ENCODE results near the gene TP53TG5.
"Not testable (repeated sequence)": the region's sequence is repeated elsewhere in the genome, so short reads cannot be mapped to it uniquely, and the experiment has no call there.

The TP53TG5 gene

DNA sequence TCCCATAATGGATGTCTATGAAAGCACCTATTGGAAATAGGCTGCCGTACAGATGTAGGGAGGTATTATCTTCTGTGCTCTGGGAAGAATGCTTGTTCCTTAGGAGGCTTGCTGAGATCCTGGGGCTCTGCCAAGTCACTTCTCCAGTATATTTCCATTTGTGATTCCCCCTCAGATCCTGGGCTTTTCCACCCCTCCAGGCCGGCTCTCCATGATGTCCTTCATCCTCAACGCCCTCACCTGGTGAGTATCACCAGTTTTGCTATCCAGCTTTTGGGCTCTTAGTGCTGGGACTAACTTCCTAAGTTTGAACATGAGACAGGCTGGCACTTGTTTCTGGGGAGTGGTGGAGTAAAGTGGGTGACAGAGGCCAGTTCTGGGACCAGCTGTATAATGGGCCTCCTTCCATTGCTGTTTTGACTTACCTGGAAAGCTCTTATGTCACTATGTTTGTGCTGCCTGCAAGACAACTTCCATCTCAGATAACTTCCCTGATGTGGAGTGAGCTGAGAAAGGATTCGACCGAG, 12.6 kb downstream of the TP53TG5 start:
- no peak for DNase-seq

DNA sequence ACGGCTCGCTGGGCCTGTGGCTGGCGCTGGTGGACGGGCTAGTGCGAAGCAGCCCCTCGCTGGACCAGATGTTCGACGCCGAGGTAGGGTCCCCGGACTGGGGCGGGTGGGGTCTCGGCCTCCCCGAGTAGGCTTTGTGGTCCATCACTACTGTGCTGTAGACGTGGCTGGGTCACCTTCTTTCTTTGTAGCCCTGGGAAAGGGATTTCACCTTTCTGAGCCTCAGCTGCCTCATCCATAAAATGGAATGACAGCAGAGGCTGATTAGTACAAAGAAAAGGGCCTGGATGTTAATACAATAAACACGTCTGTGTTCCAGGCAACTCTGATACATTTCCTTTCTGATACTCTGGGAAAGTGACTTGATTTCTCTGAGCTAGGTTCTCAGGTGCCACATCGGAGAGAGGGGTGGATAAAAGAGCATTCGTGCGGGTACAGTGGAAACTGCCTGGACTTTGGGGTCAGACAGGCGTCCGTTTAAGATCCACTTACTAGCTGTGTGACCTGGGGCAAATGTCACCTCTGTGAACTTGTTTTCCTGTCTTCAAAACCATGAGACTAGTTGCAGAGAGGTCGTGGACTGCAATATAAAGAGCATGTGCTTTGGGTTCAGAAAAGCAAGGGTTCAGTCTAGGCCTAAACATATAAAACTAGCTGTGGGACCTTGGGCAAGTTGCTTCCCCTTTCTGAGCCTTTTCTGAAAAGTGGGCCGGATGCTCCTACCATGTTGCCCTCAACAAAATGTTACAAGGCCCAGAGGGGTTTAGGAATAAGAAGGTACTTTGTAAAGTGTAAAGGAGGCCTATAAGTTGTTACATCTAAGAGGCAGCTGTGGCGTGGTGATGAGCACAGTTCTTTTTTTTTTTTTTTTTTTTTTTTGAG, 14.3 kb downstream of the TP53TG5 start:
- DNase-seq, result no peak

DNA sequence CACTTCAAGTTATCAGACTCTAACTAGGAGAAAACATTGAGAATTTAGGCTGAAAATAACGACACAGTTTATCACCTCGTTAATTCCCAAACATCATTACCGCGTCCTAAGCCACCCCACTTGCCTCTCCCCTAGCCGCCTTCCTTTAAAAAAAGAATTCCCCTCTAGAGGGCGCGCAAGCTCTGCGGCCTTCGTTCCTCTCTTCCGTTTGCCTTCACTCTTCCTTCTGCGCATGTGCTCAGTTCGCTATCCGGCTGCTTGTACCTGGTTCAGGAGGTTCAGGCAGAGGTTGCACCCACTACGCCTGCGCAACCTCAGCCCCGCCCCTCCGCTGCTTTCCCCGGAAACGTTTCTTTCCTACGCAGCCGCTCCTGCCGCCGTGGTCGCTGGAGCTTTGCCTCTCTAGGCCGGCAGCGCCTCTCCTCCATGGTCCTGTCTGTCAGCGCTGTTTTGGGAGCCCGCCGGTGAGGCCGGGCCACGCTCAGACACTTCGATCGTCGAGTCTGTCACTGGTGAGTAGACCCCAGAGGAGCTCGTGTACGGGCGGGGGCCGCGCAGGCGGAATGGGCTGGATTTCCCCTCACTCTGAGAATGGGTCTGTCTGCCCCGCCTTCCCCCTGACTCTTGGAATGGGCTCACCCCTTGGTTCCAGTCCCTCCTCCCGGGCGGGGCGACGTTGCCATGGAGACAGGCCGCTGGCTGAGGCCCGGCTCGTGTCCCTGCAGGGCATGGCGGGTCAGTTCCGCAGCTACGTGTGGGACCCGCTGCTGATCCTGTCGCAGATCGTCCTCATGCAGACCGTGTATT, 15.1 kb downstream of the TP53TG5 start, which contains the start of gene SYS1:
SYS1 (plus strand) TSS at position 353 of the 807 bp plus-strand sequence; CDS start at position 729, 376 bp downstream.
- DNase-seq, result peak; percentile 99

DNA sequence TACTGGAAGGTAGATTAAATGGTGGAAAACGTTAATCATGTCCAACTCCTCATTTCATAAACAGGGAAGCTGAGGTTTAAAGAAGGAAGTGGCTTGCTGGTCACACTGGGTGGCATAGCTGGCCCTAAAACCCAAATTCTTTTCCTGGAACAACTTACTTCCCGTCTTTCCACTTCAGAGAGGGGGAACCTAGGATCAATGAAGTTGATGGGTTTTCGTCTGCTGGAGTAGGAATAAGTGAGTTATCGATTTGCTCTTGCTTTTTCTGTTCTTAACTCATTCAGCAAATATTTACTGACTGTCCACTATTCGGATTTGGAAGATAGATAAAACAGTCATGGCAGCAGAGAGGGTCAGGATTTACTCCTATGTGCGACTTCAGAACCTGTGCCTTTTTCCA, 16.3 kb downstream of the TP53TG5 start:
- DNase-seq, result no peak

DNA sequence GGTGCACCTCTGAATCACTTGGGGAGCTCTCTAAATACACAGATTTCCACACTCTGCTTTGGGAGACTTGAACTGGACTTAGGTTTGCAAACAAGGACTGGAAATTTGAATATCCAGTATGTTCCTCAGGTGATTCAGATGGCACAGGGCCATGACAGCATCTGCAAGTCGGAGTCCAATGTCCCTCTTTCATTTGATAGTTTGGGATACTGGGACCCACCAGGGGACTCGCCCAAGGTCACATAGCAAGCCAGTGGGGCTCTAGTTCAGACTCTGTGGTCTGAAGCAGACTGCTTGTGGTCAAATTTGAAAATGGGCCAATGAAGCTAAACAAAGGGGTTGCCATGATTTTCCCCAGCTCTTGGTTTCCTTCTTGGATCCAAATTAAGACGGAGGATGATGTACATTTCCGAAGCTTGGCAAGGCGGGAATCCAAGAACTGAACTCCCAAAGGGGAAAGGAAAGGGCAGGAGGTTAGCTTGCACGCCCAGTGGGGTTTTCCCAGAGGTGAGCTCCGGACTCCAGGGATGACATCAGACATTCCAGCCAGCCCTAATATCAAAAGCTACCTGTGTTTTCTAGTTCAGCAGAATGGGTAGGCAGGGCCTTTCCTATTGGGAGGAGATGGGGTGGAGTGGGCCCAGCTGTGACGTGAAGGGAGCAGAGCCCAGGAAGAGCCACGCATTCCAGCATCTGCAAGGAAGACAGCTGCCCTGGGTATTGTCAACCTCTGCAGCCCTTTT, 18.5 kb downstream of the TP53TG5 start:
- no peak for DNase-seq

DNA sequence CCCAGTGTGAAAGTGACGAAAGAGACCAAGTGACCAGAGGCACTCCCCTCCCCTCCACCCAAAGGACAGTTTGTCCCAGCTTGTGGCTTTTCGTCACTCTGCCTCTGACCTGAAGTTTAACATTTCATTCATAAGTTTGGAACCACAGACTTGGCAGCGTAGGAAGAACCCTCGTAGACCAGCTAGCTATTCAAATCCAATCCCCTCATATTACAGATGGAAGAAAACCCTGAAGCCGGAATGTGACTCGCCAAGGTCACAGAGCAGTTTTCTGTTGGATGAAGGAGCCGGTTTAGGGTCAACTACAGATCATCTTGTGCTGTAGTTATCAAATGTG, 19.1 kb downstream of the TP53TG5 start:
- DNase-seq, result no peak

DNA sequence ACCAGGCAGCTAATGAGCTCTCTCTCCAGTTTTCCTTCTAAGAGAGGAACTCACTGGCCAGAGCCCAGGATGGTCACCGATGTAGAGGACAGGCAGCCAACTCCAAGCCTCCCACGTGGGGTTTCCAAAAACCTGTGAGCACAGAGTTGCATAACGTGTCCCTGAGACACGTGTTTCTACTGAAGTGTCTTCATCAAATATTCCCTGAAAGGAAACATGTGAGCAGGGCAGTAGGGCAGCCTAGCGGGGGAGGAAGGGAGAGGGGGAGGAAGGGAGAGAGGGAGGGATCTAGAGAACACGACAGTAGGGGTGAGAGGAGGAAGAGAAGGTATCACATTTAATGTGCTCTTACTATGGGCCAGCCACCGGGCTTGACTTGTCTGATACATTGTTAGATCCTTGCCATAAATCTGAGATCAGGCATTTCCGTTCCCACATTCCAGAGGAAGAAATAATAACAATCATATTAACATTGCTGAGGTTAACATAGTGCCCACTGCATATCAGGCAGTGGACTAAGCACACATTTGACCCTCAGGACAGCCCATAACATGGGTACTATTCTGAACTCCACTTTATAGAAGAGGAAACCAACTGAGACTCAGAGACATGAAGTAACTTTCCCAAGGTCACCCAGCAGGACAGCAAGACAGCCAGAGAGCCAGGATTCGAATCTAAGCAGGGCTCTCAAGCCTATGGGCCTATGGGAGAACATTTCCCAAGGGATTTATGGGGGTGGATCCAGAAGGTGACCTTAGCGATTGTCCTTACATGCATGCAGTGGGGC, 19.6 kb downstream of the TP53TG5 start:
- no peak for DNase-seq

DNA sequence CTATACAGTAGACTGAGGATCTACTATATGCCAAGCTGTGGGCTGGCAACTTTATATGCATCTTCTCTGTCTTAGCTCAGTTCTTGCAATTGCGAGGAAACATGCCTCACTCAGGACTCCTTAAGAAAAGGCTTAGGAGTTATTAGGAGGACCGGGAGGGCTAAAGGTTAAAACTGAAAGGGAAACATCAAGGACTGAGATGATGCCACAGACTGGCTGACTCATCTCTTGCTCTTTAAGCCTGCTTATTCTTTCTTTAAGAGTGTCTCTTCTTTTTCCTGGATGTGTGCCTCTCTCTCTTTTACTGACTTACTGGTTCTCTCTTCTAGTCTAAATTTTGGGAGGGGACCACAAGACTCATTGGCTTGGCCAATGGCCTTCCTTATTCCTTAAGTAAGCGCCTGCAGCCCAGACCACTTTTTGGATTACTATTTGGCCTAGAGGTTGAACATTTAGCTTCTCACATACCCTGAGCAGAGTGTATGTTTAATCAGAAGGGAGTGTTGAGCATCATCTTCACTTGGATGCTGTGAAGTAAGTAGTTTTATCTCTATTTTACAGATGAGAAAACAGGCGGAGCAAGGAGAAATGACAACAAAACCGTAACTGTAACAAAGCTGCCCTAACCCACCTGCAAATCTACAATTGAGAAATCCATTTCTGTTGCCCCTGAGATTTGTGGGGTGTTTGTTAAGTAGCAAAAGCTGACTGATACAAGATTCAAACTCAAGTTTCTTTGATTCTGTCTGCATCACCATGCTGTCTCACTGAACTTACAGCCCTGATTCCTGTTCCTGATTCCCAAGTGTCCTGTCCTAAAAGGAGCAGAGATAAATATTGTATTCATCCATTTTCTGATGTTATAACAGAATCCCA, 22.7 kb downstream of the TP53TG5 start:
- no peak for DNase-seq

DNA sequence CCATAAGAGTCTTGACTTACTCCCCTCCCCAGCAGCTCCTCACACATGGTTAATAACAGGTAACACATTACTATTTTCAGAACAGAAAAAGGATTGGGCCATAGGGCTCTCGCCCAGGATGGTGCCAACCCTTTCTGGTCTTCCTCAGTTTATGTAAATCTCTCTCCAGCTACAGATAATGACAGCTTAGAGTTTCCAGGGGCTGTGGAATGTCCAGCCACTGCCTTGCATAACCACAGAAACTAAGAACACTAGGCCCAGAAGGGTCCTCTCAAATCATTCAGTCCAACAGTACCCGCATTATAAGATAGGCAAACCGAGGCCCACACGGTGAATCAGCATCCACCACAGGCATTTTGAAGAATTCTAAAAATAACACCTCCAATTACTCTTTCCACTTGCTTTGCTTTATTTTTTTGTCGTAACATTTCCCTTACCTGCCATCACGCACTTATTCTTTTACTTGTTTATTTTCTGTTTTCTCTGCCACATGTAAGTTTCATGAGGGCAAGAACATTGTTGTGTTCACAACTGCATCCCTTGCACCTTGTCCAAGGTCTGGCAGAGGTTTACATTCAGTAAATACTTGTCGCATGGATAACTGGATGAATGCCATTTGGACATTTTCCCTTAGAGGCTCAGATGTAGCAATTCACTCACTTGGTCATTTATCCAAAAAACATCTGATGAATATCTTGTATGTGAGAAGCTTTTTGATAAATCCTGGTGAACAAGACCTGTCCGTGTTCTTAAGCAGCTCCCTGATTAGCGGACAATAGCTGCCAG, 23.5 kb downstream of the TP53TG5 start:
- no peak for DNase-seq

DNA sequence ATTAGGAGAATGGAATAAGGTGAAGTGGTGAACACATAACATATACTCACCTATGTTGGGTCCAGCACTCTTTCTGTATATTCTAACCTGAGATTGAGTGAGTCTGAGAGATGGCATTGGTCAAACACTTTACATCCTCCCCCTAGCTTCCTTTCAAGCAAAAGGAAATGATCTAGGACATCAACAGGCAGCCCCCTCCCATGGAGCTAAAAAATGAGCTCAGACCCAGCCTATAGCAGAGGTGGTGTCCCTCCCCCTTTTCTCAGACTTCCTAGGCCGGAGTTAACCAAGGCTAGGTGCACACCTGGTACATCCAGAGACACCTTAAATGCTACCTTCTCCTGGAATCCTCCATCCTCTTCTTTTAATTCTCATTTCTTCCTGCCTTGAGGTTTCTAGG, 24.4 kb downstream of the TP53TG5 start:
- no peak for DNase-seq

DNA sequence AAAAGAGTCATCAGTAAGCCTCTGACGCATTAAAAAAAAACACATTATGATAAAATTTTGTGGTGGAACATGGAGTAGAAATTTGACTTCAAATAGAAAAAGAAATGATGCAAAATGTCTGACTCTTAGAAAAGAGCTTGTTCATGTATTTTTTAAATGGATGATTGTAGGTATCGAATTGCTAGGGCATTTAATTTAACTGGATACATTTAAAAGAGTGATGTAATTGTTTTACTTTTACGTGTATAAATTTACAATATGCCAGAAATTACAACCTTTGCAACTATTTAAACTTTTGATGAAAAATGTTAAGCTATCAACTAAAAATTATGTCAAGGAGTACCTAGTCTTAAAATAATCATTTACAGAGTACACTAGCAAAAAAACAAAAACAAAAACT, 25.4 kb downstream of the TP53TG5 start:
- no peak for DNase-seq

DNA sequence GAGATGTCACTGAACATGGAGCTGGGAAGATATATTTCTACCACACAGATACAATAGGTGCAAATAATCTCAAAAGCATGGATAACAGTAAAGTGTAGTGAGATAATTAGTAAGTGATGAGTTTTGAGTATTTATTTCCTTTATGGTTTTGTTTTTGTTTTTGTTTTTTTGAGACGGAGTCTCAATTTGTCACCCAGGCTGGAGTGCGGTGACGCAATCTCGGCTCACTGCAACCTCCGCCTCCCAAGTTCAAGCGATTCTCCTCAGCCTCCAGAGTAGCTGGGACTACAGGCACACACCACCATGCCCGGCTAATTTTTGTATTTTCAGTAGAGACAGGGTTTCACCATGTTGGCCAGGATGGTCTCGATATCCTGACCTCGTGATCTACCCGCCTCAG, 27.3 kb downstream of the TP53TG5 start:
- DNase-seq, result not testable (repeated sequence)

DNA sequence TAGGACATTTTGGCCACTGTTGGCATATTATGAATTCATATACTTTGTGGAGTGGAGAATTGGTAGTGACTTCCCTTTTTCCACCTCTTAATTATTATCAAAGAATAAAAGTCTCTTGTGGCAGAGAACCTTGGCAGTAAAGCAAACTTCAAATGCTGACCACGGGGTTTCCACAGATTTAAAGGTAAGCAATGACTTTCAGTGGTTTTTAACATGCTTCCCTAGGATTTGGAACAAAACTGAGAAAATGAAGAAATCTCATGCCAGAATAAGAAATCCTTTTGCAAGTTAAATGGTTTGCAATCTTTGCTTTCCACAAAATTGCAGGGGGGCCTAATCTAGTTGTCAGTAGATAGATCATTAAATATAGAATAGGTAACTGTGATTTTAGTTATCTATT, 27.9 kb downstream of the TP53TG5 start:
- DNase-seq, result no peak

DNA sequence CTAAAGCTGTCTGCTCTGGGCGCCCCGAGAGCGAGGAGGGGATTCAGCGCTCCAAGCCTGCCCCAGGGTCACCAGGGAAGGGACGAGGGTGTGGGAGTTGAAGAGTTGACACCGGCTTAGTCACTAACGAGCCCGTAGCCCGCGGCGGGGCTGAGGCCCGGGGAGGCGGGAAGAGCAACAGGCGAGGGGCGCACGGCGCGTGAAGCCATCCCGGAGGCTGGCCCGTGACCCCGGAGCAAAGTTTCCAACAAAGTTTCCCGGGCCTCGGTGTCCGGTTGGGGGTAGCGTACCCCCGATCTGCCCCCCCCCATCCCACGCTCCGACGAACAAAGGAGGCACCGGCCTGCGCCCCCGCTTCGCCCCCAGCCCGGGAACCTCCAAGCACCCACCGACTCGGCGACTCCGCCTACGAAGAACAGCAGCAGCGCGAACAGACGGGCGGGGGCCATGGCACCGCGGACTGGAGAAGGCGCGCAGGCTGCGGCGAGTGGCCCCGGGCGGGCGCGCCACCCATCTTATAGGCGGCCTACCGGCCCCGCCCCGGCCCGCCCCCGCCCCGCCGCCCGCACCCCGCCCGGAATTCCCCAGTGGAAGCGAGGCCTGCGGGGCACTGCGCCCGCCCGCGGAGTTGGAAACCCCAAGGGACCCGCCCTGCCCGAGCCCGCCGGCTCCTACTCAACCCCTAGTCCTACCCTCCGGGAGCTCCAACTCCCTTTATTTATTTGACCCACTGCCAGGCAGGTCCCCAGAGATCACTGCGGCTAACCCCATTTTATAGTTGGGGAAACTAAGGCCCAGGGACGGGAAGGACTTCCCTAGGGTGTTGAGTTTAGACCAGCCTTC, 30.0 kb downstream of the TP53TG5 start, which contains the start of gene SDC4:
SDC4 (minus strand) TSS at position 489 of the 843 bp plus-strand sequence; CDS start at position 449, 40 bp downstream.
- DNase-seq, result peak; percentile 66

DNA sequence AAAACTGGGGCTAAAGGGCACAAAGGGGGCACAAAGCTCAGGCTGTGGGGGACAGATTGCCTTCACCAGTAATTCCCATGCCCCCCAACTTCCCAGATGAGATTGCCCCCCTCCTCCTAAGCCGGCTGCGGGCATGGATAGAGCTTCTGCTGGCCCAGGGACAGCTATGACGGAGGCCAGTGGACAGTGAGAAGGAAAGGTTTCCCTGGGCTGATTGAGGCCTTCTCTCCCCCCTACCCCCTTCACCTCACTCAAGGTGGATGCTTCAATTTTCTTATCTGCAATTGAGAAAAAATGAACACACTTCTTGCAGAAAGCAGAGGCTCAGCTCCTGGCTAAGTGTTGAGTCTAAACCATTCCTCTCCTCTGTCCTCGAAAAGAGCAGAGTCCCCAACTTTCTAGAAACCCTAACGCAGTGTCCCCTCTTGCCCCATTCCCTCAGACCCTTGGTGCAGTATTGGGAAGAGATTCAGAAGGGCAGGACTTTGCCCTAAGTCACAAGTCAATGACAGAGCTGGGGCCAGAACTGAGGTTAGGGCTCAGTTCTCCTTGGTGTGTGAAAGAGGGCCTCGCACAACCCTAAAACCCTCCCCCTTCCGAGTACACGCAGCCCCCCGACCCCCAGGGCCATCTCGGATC, 30.7 kb downstream of the TP53TG5 start:
- no peak for DNase-seq

DNA sequence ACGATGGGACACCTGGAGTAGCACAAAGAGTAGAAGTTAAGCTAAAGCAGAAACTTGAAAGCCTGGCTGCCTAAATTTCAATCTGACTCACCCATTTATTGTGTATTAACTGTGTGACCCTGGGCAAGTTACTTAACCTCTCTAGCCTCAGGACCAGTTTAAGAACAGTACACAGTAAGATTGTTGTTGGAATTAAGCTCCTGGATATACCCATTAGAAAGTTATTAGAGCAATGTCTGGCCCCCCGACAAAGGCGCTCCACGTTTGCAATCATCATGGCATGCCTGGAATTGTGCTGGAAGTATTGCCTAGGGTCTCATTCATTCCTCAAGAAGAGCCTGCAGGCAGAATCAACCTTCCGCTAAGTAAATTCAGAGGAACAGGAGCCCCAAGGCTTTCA, 31.3 kb downstream of the TP53TG5 start:
- DNase-seq, result no peak

DNA sequence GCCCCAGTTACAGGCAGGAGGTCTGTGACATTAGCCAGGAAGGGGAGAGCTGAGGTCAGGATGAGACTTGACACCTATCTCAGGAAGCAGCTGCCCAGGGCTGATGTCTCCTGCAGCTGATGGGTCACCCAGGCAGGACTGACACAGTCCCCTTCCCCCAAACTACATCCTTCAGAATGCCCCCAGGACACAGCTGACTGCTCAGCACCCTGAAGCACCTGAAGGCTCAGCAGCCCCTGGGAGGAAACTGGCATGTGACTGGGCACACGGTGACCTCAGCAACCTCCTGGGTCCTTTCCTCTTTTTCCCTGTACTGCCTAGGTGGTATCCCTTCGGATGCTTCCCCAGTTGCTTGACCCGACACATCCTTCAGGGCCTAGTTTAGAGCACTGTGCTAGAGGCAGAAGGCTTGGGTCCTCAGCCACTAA, 31.8 kb downstream of the TP53TG5 start:
- DNase-seq, result peak; percentile 49

DNA sequence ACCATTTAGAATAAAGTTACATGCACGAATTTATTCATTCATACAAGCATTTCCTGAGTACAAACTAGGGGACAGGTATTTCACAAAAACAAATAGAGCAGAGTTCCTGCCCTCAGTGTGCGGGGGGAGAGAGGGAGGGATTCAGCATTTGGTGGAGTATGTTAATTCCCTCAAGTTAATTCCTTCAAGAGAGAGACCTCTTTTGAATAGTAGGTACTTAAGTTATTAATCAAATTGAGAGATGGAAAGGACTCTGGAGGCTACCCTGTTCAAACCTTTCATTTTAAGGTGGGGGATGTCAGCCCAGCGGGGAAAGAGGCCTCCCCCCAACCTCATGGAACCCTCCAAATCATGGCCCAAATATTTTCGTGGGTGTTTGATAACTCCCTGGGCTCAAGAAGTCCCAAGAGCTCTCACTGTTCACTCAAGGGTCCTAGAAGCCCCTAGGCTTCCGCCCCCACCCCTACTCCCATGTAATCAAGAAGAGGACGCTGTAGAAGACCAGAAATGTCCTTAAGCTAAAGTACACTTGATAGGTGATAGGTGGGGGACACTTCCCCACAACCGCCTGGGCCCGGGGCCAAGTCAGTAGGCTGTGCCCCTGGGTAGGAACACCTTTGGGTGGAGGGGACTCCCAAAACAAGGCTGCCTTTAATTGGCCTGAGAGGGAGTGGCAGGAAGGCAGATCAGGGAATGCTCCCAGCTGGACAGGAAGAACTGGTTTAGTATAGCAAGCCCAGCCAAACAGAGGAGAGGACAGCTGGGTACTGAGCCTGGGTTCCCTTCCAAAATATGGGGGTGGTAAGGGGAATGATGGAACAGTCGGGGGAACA, 32.8 kb downstream of the TP53TG5 start:
- DNase-seq, result no peak

All from hematopoietic multipotent progenitor cell treated with erythropoietin and hydrocortisone succinate and interleukin-3 and kit ligand, for 4 days (in vitro differentiated cells).